Myocyte (in vitro differentiated cells): ENCODE results near the gene SRI. TPM values are rescaled to one million over a fixed set of nuclear protein-coding genes. Genes with fewer than 3 reads are reported as not detected.

Experiments used
- DNase-seq: peaks from one replicate; pipeline ENCODE4 v3.0.0-alpha.2; 2012; ENCODE audit warnings: low read depth
- total RNA-seq: library from RNA; depleted of rRNA; stranded (reverse); fragments of >200 nt; gene quantifications from 2 replicates; pipeline ENCODE4 v1.2.3, GENCODE V29; 2014

Gene SRI
- total RNA-seq, 1 donor from 2014 or later: 49.4 TPM

DNA sequence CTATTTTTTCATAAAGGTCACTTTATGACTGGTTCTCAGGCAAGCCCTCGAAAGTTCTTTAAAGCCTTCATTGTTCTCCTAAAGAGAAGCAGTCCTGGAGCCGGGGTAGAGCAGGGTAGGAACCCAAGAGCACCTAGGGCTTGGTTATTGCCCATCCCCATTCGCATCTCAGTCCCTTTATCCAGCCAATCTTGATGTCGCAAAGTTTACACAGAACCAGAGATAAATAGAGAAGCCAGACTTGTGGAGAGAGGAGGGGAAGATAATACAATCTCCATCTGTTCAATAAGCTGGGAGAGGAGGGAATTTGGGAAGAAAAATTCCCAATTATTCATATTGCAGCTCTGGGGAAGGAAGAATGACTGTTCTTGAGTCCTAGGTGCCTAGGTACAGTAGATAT lies 6.4 kb upstream of the SRI start:
- DNase-seq: no peak

DNA sequence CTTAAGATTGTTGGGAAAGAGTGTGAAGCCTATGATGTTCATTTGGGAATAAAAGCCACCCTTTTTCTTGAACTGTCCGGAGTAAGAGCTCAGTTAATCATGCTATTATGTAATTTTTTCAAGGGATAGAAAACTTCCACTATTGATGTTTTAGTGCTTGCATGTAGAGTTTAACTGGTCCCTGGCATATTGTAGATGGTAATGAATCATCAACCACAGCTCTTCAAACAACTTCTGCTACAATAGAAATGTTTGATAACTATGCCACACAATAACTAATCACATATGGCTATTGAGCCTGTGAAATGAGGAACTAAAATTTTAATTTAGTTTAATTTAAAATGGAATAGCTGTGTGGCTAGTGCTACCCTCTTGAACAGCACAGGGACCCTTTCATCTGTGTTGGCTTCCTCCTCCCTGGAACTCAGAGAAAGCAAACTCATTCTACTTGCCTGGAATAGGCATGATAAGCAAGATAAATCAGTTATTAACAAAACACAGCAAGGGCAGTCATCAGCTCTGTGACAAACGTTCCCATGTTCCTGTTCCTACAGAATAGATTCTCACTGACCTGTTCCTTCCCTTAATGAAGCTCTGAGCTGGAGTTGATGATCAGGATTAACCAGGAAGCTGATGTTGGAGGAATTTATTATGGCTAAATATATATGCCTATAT lies 4.9 kb upstream of the SRI start:
- peak; percentile 16 for DNase-seq

DNA sequence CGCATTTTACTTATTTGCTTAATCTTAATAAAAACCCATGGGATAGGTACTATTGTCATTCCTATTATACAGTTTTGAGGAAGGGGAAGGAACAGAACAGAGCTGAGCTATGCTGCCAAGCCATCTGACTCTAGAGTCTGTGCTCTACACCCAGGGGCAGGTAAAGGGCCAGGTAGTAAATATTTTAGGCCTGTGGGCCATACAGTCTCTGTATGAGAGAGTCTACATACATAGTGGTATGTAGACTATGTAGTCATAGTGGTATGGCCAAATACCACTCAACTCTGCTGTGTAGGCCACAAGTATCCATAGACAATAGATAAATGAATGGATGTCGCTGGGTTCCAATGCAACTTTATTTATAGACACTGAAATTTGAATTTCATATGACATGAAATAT lies 3.4 kb upstream of the SRI start:
- DNase-seq: no peak

DNA sequence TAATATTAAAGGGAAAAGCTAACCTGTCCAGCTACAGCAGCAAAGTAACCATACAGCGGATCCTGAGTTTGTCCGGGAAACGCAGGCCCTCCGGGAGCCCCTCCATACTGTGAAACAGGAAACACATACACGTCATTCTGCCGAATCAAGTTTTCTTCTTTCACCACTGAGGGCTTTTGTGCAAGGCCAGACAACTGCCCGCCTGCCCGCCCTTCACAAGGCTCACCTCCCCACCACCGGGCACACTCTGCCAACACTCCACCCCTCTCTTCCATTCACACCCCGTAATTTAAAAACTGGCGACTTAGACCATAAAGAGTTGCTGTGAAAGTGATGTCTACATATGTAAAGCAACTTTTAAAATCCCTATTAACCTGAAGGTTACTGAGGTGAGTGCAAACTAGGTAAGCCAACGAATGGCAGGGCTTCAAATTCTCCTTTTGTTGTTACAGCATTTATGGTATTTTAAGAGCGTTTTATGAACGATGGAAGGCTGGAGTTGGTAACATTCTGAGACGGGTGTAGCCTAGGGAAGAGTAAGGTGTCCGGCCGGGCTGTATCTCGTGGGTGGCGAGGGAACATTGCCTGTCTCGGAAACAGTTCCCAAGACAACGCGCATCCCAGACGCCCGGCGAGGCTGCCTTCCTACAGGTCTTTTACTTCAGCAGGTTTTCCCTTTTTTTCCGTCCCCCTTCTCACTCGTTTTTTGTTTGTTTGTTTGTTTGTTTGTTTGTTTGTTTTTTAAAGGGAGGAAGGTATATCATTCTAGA lies 817 bp downstream of the SRI start:
- DNase-seq: peak; percentile 57

DNA sequence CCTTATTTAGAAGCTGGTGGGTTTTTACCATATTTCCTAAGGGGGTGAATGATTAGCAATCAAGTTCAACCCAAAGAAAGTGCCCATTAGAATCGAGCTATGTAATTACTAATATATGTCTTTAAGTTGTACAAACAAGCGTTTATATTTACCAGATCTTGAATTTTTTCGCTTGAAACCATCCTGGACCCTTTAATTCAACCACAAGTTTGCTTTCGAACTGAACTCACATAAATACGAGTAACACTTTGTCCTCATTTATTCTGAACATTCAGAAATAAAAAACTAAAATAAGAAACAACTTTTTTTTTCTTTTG lies 1.5 kb downstream of the SRI start:
- no peak for DNase-seq

DNA sequence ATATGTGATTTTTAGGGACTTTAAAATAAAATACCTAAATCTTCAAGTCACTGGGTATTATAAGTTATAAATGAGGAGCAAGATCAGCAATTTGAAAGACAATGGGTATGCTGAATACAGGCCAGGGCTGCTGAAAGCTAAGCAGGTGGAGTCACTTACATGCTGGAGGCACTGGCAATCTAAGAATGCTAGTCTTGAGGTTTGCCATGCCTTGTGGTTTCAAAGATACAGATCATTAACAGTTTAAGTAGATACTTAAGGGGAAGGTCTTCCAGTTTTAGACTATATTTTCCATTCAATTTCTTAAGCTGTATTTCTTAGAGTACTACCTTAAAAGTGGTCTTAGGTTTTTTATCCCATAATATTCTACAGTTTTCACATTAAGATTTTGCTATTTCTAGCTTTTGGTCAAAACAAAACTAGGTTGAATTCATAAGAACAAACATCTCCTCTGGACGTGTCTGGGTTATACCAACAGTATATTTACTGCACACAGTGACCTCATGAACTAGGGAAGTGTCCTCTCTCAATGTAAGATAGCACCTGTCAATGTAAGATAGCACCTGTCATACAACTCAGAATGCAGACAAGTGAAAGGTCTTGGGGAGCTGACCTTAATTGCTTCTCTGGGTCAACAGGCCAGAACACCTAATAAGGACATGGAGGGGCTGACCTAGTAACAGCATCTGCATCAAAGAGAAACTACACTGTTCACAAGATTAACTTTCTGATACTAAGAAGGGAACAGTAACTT lies 2.0 kb downstream of the SRI start:
- DNase-seq: peak; percentile 49

DNA sequence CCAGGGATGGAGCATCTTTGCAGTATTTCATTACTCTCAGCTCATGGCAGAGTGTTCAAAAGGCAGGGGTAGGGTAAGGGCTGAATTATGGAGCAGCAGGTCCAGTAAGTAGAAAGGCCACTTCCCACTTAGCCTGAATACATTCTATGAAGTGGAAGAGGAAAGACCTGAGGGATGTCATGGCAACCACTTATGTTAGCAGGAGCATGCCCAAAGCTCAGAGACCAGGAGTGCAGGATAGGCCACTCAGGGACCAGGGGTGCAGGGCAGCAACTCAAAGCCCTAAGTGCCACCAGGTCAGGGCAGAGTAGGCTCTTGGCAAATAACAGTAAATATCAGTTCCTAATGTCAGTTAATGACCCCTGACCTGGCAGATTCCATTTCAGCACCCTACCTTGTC lies 3.6 kb downstream of the SRI start:
- DNase-seq: no peak

DNA sequence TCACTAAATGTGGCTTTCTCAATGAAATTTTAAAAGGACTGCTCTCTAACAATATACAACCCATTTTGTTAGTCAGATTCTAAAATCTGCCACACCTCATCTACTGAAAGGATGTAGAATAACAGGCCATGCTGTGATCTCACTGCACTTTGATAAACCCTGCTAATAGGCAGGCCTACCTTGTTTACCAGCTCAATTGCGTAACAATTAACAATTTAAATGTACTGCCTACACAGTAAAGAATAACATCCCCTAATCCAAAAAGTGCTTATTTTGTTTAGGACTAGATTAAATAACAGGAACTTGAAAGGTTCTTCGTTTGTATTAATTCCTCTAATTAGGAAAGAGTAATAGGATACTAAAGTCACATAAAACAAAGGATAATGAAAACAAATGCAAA lies 4.5 kb downstream of the SRI start:
- DNase-seq: no peak

DNA sequence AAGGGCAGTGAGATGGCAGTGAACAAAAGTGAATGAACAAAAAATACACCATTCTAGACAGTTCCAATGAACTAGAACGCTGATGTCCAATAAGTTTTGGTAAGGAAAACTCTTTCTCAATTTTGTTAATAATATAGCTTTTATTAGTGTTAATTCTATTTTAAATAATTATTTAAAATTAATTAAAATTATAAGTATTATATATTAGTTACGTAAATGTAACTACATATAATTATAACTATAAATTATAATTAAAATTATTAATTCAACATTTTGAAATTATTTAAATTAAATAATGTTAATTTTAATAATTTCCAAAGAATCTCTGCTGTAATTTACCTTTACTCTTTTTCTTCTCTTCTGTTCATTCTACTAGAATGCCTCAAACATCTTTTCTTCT lies 5.4 kb downstream of the SRI start:
- no peak for DNase-seq

DNA sequence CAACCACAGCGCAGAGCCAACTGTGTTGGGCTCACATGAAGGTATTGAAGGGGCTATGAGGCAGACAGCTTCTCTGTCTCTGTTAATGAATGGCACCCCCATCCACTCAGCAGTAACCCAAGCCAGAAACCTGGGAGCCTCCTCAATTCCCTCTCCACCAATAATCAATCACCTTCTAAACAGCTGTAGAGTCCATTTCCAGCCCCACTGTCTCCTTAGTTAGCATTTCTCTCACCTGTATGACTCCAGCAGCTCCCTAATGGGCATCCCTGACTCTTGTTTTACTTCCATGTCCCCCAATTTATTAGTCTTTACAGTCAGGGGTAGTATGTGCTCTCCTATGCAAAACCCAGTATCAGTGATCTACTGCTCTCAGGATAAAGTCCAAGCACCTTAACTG lies 6.9 kb downstream of the SRI start:
- no peak for DNase-seq

DNA sequence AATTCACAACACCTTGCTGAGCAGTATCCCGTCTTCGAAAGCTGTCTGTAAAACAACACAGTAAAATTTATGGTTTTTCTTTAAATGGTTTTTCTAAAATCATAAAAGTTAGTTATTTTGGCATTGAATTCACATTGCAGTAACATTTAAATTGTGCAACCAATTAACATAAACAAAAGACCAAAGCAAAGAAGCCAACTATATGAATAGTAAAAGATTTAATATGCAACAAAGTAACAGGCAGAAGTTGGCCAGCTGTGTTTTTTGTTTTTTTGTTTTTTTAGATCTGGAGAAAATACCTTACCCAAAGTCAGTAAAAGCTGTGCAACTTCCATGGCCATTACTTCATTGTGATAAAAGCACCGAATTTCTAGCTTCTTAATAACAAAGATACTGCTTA lies 11.3 kb downstream of the SRI start:
- no peak for DNase-seq

DNA sequence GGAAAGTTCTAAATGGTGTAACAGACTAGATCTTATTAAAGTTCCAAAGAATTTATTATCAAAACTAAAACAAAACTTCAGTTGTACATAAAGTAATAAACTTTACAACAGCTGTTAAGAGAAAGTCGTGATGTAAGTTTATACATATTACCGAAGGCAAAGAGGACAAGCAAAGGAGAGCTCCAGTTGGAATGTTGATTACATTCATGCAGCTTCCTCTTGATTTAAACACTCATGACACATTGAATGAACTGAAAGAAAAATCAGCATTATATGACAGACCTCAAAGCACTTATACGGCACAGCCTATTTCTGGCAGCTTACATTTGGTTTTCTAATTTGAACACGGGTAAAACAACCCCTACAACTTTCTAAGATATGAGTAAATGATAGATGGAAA lies 13.6 kb downstream of the SRI start:
- DNase-seq: no peak

DNA sequence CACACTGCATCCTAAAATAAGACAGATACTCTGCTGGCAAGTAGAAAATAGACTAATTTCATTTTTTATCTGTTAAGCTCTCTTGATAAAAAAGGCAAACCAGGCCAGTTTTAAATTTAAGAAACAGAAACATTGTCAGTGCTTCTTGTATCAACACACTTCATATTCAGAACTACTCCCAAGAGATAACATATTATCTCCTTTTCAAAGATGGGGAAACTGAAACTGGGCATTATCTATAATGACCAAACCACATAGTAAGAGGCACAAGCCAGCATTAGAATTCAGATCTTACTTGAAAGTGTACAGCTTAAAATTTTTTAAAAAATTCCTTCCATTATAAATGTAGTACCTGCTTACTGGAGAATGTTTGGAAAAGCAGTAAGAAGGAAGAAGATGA lies 14.7 kb downstream of the SRI start:
- no peak for DNase-seq

DNA sequence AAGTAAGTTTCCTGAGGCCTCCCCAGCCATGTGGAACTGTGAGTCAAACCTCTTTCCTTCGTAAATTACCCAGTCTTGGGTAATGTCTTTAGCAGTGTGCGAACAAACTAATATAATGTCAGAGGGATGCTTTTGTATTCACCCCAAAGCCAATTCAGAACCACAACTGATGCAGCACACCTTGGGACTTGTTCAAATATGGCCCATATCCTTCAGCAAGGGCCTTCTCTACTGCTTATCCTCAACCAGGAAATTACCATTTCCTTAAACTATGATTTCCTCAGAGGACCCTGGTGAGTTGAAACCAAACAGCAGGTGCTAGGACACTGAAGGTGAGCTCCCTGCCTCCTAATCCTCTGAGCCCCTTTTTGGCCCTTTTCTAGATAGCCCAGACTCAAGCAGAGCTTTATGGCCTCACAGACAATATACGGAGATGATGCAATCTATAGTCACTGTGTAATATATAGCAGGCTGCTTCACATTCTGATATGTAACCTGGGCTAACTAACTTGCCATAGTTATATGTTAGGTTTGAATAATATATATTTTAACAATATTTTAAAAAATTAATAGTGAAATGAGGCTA lies 15.2 kb downstream of the SRI start:
- DNase-seq: no peak

DNA sequence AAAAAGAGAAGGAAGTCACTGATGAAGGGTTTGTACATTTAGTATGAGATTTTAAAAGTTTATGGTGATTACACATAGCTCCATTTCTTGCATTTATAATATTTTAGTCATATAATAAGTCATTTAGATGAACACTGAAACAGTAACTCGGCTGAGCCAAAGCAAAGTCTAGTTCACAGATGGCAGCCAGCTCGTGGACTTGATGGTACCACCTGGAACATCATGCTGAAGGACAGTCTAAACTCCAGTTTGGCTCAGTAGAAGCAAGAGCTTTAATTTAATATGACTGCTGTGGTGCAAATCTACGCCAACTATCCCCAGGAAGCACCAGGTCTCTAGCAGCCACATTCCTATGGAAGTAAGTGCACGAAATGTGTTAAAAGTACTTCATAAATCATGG lies 16.4 kb downstream of the SRI start:
- no peak for DNase-seq

DNA sequence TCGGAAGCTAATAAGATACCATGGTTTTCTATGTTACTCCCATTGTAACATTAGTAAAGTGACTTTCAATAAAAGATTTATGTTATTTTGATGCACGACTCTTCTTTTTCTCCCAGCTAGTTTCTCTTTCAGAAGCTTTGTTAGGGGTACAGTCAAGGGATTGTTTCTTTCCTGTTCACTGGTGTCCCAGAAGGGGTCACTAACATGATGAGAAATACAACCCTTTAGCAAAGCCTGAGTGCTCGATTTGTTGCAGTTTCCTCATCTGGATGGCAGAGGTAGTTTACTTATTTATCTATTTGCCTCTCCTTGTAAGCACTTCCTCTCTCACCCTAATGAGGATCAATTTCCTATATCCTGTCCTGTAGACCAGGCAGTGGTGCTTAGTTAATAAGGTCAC lies 17.0 kb downstream of the SRI start:
- DNase-seq: no peak

DNA sequence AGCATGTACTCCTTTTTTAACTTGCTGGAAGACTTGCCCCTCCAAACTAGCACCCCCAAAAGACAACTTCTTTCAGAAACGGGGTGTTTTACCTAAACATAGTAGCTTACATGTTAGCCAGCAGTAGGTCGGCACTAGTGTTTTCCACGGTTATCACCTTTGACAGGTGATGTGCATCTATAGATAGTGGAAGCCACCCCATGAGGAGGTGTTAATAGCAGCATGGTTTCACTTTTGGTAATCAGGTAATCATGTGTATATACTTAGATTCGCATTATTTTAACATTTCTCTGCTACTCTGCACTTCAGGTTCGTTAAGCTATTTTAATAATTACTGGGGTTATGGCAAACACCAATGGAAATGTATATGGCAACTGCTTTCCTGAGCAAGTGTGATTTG lies 17.6 kb downstream of the SRI start:
- no peak for DNase-seq

DNA sequence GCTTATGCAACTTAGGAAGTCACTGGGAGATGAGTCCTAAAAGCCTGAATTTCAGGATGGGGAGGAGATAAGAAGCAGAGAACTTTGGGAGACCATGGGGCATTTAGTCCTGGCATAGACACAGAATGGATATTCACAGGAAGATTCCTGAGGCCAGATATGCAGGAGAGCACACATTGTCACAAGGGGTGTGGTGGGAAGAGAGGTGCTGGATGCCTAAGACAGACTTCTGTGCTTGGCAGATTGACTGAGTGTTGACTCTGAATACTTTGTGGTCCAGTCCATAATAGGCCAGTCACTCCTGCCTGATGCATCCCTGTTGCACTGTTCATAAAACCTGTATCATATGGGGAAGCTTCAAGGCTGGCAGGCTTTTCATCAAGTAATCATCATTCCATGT lies 18.5 kb downstream of the SRI start:
- DNase-seq: no peak

DNA sequence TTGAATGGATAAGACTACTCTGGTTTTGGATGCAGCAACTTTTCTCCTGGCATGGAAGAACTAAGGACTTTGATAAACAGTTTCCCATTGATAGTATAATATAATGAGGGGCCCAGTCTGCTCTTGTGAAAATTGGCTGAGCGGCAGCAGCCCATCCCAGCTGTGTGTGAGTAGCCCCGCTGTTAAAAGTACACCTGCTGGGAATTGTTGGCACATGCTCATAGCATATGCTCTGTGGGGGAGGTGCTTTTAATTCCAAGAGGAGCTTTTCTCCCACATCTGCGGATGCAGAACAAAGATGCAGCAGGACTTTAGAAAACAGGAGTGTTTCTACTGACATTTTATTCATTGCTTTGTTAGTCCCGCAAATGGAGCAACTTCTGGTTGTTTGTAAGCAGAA lies 19.0 kb downstream of the SRI start:
- peak; percentile 26 for DNase-seq

DNA sequence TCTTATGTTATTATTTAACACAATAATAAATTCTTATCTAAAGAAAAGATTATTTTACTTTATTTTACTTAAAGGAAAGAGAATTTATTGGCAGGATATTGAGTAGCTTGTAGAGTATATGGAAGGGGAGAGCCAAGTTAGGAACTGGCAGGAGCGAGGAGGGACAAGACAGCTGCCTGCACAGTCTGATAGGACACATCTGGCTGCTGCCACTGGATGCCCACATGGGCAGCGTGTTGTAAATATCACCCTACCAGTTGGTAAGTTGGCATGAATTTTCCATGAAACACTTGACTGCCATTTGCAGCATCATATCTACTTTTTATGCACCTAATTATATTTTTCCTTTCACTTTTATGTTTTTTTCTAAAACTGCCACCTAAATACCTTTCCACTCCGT lies 19.6 kb downstream of the SRI start:
- DNase-seq: no peak

DNA sequence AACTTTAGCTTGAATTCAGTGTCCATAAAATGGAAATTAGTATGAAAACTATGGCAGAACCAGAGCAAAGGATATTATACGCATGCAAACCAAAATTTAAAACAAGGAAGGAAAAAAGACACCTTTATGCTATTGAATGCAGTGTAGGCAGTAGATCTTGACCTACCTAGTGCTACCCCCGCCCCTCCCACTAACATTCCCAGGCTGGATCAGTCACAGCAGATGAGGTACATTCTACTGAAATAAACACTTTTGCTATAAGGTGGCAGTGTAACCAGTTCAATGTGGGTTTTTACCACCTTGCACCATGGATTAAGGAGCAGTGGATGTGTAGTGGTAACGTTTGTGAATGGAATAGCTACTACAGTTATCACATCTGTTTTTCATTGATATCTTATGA lies 27.9 kb downstream of the SRI start:
- no peak for DNase-seq

DNA sequence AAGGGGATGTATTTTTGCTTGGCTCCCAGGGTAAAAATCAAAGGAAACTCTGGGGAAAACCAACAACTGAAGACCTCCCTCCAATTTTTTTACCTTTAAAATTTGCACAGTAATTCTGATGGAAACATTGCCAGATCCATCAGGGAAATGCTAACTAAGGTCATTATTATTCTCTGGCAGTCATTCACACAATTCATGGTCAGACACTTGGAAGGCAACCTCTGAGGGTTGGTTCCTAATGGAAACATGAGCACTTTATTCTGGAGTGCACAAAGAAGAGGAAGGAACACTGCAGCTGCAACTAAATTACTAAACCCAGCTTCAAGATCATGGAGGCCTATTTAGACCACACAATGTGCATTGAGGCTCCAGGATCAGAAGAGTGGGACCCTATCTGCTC lies 34.2 kb downstream of the SRI start:
- DNase-seq: peak; percentile 16
